Stimulated activated CD8-positive, alpha-beta memory T cell treated with anti-CD3 and anti-CD28 coated beads, Interleukin-2, amount 100 ng/mL, for 48 hours (primary cell): Measurements from ENCODE around the gene CHRDL2.

Experiments
- DNase-seq, 2 donors: peaks; one replicate each; pipeline ENCODE4 v3.0.0-alpha.2; 2020; ENCODE audit warnings: low read depth in 2 of 2

The CHRDL2 gene

DNA sequence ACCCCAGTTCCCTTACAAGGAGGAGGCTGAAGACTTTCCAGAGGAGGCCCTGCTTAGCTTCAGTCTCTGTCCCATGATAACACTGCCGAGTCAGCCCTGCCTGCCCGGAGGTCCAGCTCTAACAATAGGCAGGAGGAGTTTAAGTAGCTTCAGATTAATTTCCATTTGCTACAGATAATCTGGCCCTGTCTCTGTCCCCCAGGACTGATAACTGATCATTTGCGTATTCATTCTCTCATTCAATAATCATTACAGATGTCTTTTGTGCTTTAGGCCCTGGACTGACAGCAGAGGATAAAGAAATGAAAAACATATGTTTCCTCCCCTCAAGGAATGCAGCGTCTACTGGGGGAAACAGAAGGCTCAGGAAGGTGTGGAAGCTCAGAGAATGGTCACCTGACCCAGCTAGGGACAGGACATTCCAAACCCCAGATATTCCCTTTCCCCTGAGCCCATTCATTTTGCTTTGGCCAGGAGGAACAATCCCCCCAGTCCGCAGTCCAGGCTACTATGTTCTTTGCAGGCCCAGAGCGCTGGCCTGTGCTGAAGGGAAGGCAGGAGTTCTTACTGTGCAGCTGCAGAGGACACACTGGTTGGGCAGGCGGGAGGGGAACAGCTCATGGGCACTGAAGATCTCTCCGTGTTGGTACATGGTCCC, 20.8 kb downstream of the CHRDL2 start:
- DNase-seq = no peak

DNA sequence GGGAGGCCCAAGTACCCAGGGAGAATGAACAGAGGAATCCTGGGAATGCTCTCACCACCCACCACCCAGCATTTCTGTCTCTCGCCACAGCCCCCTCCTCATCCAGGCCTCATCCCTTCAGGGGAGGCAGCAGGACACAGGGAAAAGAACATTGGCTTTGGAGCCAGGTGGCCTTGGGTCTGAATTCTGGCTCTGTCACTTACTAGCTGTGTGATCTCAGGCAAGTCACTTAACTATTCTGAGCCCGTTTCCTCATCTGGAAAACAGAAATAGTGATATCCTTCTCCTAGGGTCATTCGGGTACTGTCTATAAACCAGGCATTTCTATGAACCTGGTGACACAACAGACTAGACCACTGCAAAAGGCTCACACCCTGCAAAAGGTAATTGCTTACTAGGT, 22.1 kb downstream of the CHRDL2 start:
- DNase-seq = no peak

DNA sequence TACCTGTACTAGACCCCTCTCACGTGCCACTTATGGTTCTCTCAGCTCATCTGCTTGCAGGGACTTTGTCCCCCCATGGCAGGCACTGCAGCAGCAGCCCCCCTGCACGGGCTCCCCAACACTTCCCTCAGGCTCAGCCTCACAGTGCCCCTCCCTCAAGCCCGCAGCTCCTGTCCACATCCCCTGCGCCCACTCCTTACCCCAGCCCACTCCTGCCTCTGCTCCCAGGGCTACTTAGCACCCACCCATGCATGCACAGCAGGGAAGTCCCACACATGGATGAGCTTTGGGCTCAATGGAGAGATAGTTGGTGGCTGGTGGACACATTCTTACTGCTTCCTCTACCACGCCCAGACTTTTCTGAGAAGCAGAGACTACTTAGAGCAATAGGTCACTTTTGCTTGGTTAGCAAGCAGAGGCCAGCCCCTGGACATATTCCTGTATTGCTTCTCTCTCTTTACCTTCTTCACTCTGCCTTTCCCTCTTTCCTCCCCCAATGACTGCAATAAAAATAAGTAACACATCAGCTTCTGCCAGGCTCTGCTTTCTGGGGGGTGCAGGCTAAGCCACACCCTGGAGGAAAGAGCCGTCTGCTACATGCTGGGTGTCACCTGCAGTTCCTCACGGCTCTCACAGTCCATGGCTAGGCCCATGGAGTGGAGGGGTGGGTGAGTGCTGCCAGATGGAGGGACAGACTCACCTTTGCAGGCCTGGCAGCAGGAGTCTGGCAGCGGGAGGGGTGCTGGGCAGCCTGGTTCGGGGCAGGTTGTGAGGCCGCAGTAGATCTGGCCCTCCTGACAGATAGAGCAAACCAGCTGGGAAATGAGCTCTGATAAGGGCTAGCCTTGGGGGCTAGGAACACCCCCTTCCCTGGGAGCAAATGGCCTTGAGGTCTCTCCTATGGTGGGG, 23.4 kb downstream of the CHRDL2 start:
- no peak for DNase-seq

DNA sequence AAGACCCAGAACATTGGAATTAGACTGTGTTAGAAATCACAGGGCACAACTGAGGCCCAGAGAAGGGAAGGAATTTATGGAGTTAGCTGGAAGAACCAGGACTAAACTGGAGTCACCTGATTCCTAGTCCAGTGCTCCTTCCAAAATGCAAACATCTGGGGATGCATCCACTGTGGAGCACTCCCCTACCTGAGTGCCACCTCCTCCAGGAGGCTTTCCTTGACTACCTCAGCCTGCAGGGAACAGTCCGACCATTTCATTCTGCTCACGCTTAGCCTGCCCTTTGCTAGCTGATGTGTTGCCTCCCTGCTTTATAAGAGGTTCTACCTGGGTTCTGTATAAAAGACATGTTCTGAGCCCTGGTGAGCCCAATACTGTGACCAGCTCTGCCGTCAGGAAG, 24.0 kb downstream of the CHRDL2 start:
- DNase-seq = no peak

DNA sequence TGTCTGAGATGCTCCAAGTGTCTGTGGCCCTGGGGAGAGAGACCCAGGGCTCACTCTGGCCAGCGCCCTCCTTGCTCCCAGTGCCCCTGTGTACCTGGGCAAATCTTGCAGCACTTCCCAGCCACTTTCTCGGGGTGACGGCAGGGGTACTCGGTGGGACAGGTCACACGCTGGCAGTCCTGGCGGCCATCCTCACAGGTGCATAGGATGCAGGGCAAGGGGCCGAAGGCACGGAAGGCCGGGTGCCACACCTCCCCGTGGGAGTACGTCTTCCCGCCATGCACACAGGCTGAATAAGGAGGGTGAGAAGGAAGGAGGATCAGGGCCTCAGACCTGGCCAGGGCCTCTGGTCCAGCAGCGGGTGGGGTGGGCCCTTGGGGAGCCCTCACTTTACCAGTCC, 28.0 kb downstream of the CHRDL2 start:
- no peak for DNase-seq

DNA sequence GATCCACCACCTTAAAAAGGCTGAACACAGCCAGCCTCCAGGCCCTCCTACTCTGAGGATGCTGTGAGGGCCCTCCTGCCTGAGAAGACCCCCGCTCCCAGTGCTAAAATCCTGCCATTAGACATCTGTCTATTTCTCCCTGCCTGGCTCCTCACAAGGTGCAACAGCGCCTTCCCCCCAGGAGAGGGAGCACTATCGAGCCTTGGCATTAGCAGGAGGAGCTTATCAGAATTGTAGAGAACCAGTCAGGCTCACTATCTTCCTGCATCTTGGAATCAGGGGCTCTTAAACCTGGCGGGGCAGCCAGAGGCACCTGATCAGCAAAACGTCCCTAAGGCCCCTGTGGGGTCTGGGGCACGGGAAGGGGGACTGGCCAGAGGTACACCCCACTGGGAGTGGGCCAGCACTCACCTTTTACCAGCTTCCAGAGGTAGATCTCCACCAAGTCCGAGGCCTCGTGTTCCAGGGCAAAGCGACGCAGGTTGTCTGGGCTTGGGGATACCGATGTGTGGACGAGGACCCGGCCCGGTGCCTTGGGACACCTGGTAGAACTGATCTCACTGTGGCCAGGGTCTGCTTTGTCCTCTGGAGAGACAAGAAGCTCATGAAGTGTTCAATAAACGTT, 28.7 kb downstream of the CHRDL2 start:
- DNase-seq = peak in 1 of 2 donors; percentile 36

DNA sequence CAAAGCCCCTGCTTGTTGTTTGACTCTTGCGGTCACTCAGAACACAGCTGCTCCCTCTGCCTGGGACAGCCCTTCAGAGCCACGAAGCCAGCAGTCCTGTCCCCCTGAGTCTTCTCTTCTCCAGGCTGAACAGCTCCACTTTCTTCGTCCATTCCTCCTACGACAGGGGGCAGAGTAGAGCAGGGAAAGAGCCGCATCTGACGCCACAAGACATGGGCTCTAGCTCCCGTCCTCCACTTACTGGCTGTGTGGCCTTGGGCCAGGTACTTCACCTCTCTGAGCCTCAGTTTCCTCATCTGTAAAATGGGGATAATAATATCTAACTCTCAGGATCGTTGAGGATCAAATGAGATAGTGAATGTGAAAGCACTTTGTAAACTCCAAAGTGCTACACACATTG, 29.9 kb downstream of the CHRDL2 start:
- DNase-seq = no peak

DNA sequence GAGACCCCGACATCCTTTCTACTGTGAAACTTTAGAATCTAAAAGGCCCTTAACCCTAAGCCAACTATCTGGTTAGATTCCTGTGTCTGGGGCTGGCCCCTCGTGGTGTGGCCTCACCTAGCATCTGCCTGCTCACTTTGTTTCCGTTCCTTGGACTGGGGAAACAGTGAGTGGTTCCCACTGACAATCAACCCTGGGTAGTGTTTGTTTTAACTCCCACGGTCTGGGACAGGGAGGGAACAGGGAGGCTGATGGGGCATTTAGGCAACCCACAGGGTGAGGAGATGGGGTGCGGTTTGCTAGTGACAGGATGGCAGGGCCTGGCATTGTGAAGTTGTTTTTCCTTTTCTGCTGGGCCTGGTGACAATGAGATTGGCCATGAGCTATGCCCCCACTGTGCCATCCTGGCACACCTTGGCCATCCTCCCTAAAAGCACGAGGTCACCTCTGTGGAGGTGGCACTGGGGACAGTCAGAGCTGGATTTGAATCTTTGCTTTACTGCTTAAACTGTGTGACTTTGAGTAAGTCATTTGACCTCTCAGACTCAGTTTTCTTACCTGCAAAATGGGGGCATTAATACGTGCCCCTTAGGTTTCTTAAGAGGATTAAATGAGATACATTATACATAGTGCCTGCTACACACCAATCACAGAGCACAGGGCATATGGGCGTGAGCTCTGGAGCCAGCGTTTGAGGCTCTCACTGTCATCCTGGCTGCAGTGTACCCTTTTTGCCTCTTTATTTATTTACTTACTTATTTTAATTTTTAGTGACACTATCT, 31.4 kb downstream of the CHRDL2 start:
- DNase-seq = no peak

DNA sequence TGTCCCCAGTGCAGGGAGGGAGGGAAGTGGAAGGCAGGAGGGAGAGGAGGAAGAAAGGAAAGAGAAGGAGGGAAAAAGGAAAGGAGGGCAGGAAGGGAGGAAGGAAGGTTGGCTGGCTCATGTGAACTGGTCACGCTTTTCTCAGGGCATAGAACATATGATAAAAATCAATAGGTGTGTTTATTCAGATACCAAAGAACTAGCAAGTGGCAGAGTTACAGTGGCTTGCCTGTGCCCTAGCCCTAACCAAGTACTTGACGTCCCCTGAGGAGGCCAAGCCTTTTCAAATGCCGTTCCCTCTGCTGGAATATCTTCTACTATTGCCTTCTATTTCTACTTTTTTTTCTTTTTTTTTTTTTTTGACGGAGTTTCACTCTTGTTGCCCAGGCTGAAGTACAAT, 33.5 kb downstream of the CHRDL2 start:
- DNase-seq = no peak

DNA sequence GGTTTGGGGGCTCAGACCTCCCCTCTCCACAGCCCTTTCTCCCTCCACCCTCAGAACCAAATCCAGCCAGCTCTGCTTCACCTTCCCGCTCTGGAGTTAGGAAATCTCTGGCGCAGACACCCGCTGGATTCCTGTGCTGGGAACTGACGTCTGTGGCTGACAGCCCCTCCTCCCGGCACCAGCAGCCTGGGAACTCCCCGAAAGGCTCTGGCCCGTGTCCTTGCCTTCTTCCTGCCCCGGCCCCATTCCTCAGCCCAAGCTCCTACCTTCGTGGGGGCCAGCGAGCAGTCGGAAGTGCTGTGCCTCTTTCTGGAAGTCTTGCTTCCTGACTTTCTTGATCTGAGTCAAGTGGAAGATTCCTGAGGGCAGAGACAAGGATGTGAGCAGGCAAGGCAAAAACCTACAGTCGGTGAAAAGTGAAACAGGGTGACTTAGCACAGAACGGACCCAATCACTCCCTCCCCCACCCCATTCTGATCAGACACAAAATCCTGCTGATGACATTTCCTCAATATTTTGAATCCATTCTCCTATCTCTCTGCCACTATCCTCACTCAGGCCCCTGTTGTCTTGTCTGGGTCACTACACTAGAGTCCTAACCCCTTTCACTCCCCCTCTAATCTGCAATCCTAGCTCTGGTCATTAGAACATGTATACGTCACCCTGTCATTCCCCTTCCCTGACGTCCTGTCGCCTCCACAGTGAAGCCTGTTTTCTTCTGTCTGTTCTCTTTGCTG, 34.1 kb downstream of the CHRDL2 start:
- no peak for DNase-seq

DNA sequence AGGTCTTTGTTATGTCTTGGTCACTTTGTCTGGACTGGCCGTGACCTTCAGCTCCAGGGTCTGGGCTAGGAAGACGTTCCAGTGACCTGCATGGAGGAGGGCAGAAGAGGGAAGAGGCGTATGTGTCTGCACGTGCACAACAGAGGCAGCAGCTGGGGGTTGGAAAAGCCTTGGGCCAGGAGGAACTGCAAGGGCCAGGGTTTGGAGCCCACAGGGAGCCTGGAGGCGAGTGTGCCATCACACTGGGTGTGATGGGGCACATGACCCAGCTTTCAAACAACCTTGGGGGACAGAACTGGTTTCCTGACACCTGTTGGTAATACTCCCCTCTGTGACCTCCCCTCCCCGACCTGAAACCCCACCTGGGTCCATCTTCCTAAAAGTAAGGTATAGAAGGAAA, 34.7 kb downstream of the CHRDL2 start:
- DNase-seq = no peak

DNA sequence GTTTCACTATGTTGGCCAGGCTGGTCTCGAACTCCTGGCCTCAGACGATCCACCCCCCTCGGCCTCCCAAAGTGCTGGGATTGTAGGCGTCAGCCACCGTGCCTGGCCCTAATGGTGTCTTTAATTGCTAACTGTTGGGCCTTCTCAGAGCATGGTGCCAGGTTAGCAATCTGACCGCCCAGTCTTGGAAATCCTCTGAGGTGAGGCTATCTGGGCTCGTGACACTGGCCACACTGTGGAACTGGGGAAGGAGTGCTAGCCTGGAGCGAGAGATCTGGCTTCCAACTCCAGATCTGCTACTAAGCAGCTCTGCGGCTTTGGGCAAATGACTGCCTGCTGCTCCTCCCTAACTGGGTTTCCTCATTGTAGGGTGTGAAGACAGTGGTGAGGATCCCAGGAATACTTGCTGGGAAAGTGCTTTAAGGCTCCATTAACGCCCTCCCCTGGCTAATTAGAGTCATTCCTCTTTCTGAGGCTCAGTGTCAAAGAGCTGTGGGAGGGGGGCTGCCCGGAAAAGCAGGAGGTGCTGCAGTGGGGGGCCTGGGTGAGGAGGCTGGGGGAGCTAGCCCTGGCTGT, 35.4 kb downstream of the CHRDL2 start:
- no peak for DNase-seq

DNA sequence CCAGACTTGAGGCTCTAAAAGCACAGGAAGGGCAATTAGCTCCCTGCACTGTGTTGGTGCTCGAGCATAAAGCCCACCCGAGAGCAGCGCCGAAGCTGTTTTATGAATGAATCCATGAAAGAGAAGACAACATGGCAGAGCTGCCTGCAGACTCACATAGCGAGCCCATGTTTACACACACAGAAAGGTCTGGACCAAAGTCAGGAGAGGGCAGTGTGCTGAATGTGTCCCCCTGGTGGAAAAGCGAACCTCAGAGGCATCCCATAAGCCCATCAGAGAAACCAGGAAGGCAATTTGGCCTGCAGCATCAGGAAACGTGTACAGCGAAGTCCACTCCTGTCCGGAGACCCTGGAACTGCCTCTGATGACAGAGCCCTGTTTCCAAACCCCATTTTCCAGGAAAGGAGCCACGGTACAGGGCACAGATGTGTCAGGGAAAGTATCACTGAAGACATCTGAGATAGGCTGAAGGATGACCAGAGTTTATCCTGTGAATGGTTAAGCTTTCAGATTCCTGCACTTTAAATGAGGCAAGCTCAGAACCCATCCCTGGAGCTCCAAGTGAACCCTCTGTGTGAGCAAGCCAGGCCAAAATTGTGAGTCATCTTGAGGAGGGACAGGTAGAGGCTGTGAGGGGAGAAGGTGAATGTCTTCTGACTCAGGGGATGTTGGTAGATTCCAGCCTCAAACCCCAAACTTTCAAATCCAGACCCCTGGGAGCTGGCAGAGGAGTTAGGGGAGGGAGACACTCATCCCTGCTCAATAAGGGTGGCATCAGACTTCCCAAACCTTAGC, 36.9 kb downstream of the CHRDL2 start:
- DNase-seq = no peak

DNA sequence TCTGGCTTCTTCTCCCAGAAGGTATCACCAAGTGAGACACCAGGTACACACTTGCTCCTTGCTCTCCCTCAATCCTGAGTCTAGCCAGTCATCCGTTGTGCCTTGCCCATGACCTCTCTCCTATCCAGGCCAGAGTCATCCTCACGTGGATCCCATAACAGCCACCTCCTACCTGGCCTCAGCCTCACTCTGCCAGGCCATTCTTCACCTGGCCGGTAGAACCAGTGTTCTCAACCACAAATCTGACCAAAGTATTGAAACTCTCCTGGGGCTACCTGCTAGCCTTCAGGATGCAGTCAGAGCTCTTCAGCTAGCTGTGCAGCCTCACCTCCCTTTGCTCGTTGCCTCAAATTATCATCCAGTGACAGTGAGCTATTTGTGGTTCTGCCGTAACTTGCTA, 37.7 kb downstream of the CHRDL2 start:
- DNase-seq = no peak

DNA sequence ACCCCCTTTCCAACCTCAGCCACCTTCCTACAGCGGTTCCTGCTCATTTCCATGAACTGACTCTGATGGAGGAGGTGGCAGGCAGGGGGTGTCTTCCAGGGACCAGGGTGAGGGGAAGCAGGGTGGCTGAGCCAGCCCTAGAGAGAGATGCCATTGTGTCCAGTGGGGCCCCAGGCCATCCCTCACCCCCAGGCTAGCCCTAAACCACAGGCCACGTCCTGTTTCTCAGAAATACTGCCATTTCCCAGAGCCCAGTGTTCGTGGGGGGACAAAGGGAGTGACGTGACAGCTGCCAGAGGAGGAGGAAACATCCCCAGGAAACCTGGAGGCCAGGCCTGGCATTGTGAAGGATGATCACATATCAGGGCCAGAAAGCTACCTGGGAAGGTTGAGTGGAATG, 39.5 kb downstream of the CHRDL2 start:
- DNase-seq = no peak

DNA sequence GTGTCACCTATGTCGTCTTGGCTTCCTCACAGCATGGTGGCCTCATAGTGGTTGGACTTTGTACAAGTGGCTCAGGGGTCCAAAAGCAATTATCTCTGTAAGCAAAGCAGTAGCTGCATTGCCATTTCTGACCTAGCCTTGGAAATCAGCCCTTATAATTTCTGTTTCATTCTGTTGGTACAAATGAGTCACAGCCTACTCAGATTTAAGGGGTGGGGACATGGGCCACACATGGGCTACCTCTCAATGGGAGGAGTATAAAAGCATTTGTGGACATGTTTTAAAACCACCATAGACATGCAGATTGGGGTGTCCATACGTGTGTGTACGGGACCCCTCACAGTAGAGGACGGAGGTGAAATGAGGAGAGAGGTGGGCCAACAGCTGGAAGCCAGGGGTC, 41.6 kb downstream of the CHRDL2 start:
- DNase-seq = no peak

DNA sequence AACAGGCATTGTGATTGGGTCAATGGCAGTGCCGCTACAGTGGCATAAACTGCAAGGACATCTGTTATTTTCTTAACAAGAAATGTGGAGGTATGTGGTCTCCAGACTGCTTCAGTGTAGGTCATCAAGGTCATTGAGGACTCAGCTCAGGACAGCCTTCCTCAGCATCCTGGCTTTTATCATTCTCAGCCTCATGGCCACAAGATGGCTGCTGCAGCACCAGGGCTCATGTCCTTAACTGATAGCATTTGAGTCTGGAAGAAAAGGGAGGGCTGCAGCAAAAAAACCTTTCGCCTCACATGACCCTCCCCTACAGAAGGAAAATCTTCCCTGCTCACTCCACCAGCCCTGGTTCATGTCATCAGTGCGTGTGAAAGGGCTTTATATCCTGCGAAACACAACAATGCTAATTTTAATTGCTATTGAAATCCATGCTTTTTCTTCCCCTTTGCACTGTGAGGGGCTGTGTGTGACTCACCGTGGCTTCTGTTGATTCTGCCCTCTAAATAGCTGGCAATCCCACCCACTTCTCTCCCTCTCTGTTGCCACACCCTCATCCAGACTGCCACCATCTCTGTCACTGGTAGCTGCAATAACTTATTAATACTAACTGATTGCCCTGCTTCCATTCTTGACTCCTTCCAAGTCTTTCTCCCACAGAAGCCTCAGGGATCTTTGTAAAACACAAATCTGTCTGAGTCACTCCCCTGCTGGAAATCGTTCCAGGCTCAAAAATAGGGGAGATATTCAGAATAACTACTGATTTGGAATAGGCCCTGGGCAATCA, 43.8 kb downstream of the CHRDL2 start:
- no peak for DNase-seq

DNA sequence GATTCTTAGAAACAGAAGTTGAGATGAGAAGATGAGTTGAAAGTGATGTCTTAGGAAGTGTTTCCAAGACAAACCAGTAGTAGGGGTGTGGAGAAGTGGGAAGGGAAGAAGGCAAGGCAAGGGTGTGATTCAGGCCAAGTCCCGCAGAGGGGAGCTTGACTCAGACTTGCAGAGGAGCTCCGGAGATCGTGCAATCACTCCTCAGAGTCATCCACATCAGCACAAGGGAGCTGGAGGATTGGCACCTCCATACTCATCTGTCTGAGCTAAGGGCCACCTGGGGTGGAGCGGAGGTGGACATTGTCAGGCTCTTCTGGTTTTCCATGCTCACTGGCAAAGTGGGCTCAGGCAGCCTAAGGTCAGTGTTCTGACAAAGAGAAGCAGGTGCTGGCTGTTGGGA, 44.4 kb downstream of the CHRDL2 start:
- DNase-seq = no peak

DNA sequence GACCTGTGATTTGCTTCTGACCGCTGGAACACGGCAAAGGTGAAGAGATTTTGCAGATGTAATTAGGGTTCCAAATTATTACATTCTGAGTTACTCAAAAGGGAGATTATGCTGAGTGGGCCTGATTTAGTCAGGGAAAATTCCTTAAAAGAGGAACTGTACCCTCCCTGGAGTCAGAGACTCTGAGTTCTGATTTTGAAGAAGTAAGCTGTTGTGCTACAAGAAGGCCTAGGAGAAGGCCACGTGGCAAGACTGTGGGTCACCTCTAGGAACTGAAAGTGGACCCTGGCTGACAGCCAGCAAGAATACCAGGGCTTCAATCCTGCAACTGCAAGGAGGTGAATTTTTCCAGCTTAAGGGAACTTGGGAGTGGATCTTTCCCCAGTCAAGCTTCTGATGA, 45.3 kb downstream of the CHRDL2 start:
- no peak for DNase-seq
